Body of pancreas (tissue), 4 donors: Measurements from ENCODE around the gene FOXF1. TPM values are rescaled to one million over a fixed set of nuclear protein-coding genes. Genes with fewer than 3 reads are reported as not detected.

Experiments used
- ATAC-seq: fragments of 150-250 bp; one replicate; pipeline ENCODE4 v1.9.1; 2016
- DNase-seq, 4 donors: peaks; one replicate each; pipeline ENCODE4 v3.0.0-alpha.2; 2019
- H3K27ac ChIP-seq, 4 donors: fragments of 200-600 bp; sonication (generic); 1 replicate in 3 of 4; 2 replicates in 1 of 4; pipeline versions ENCODE4 v1.5.1 to v1.6.1; 2016 to 2019; ENCODE audit warnings: mild to moderate bottlenecking in 1 of 4, mixed read lengths in 1 of 4, moderate library complexity in 1 of 4
- H3K27me3 ChIP-seq, 2 donors: fragments of 200-600 bp; sonication (generic); one replicate each; pipeline ENCODE4 v1.6.0; 2016; ENCODE audit warnings: mild to moderate bottlenecking in 1 of 2
- H3K36me3 ChIP-seq, 2 donors: fragments of 200-600 bp; sonication (generic); replicated peaks in 1 of 2; 2 replicates each; pipeline ENCODE4 v1.5.1; 2016; ENCODE audit warnings: low read depth in 2 of 2; ENCODE audit not compliant: insufficient read depth in 1 of 2
- H3K4me1 ChIP-seq: fragments of 200-600 bp; sonication (generic); one replicate; pipeline ENCODE4 v1.6.0; 2016
- H3K4me3 ChIP-seq, 2 donors: fragments of 200-600 bp; sonication (generic); 1 replicate in 1 of 2; 2 replicates in 1 of 2; pipeline ENCODE4 v1.5.1; 2016 to 2019
- H3K9me3 ChIP-seq, 3 donors: fragments of 200-600 bp; sonication (generic); 1 replicate in 2 of 3; 2 replicates in 1 of 3; pipeline ENCODE4 v1.5.1; 2016
- POLR2A ChIP-seq, 3 donors: fragments of 450-650 bp; IDR thresholded peaks; one replicate each; pipeline ENCODE4 v1.6.1; 2016; ENCODE audit warnings: antibody characterized with exemption in 3 of 3, mild to moderate bottlenecking in 2 of 3
- WGBS, 2 donors: methylation state at CpG; one replicate each; pipeline ENCODE4 v1.1.5; 2017; 5-methylcytosine and 5-hydroxymethylcytosine counted together
- intact Hi-C: fragments of 100-400 bp; cut with DNase I; formaldehyde crosslinking; loops from one replicate; pipeline ENCODE4 v1.15.1; 2023
- total RNA-seq, 2 donors: library from RNA; depleted of rRNA; stranded (reverse); fragments of >200 nt; gene quantifications; one replicate each; pipeline ENCODE4 v1.1.0, GENCODE V29; 2016
- TF ChIP-seq, protein P1 (sequence below), 7 experiments: fragments of 450-650 bp in 4 of 7; fragments of 200-600 bp in 3 of 7; sonication (generic) in 3 of 7; IDR thresholded peaks; one replicate each; pipeline ENCODE4 v1.5.1; 2016 to 2019; ENCODE audit warnings: antibody characterized with exemption in 7 of 7

FOXF1 gene
- total RNA-seq, 2 donors from 2014 or later, result 0.52 to 7.3 TPM

DNA sequence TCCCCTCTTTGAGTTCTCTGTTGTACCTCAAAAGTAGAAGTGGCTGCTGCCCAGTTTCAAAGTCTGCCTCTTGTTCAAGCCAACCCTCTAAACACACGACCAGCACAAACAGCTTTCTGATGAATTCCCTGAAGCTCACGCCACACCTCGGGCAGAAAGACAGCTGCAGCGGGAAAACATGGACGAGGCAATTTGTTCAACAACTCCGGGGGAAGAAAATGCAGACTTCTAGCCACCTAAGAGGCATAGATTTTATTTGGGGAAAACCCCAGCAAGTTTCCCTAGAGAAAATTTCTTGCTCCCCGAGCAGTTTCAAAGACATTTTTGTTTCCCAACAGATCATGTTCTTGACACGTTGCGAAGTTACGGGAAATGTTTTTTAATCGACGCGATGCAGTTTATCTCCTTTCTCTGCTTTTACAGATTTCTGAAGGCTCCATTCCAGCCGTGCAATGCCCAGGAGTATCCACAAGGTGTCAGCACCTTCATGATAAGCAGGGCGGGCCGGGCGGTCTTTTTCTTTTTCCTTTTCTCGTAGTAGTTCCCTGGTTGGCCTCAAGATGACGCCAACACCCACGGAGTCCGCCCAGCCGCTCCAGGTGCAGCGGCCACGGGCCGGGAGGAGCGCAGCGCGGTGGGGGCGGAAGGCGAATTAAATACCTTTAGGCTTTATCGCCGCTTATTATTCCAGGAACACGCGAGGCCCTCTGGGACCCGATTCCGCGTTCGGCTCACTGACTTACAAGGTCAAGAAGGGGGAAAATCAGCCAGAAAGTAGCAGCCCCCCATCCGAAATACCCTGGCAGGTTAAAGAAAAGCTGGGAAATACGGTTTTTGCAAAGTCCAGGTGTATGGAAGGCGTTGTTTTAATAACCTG is 53.4 kb downstream of the FOXF1 start:
- Histone ChIP-seq H3K4me1 (peaks cover 31% of the 10 kb centered on the region), H3K36me3 (no peaks in the 10 kb centered on the region), H3K27ac (no peak overlapping the region), H3K4me3 (no peak overlapping the region), H3K27me3 (peaks cover 0 to 43% of the 10 kb centered on the region in 2 donors), H3K9me3 (no peaks in the 10 kb centered on the region)
- WGBS, 2 donors, result 1% methylated on average over 35 to 41 of the region's 41 CpGs
- intact Hi-C loops, result no loop called here
- no peak for TF ChIP-seq POLR2A (IDR thresholded peaks at IDR 0.05)
- TF ChIP-seq, protein P1, sequence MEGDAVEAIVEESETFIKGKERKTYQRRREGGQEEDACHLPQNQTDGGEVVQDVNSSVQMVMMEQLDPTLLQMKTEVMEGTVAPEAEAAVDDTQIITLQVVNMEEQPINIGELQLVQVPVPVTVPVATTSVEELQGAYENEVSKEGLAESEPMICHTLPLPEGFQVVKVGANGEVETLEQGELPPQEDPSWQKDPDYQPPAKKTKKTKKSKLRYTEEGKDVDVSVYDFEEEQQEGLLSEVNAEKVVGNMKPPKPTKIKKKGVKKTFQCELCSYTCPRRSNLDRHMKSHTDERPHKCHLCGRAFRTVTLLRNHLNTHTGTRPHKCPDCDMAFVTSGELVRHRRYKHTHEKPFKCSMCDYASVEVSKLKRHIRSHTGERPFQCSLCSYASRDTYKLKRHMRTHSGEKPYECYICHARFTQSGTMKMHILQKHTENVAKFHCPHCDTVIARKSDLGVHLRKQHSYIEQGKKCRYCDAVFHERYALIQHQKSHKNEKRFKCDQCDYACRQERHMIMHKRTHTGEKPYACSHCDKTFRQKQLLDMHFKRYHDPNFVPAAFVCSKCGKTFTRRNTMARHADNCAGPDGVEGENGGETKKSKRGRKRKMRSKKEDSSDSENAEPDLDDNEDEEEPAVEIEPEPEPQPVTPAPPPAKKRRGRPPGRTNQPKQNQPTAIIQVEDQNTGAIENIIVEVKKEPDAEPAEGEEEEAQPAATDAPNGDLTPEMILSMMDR (IDR thresholded peaks at IDR 0.05), result peak; percentile 99 to 100 (median 100)
- peak; percentile 93 for ATAC-seq
- DNase-seq, result peak; percentile 91 to 95 (median 93)

Other genes with a start within 250 kb of the FOXF1 start
- 10 to 100 TPM; 16.9 to 35.6 TPM for gene MTHFSD, start 44.7 kb downstream of the FOXF1 start, total RNA-seq
- gene FOXC2, start 56.3 kb downstream of the FOXF1 start, total RNA-seq, result under 1 TPM; 0.66 to 0.78 TPM
- gene FOXL1, start 68.0 kb downstream of the FOXF1 start, total RNA-seq, result under 1 TPM in 1 of 2 donors, not detected in 1; 0.52 TPM